DND-41 (cell line): ENCODE data around the gene SNX25.

ENCODE experiments used
- EZH2 ChIP-seq: IDR thresholded peaks from 3 replicates; pipeline ENCODE4 v1.6.1; 2012; ENCODE audit warnings: borderline replicate concordance, low read depth, mild to moderate bottlenecking, moderate library complexity, low read length, inconsistent platforms; ENCODE audit not compliant: severe bottlenecking
- TF ChIP-seq, protein P1 (sequence below): IDR thresholded peaks from 2 replicates; pipeline ENCODE4 v1.5.1; 2012; ENCODE audit warnings: borderline replicate concordance, low read length, moderate library complexity, mild to moderate bottlenecking; ENCODE audit not compliant: poor library complexity, severe bottlenecking; ENCODE audit errors: extremely low read depth

GRCh38 chr4:185183622-185184281 is 25.6 kb upstream of the SNX25 start:
- TF ChIP-seq, protein P1, sequence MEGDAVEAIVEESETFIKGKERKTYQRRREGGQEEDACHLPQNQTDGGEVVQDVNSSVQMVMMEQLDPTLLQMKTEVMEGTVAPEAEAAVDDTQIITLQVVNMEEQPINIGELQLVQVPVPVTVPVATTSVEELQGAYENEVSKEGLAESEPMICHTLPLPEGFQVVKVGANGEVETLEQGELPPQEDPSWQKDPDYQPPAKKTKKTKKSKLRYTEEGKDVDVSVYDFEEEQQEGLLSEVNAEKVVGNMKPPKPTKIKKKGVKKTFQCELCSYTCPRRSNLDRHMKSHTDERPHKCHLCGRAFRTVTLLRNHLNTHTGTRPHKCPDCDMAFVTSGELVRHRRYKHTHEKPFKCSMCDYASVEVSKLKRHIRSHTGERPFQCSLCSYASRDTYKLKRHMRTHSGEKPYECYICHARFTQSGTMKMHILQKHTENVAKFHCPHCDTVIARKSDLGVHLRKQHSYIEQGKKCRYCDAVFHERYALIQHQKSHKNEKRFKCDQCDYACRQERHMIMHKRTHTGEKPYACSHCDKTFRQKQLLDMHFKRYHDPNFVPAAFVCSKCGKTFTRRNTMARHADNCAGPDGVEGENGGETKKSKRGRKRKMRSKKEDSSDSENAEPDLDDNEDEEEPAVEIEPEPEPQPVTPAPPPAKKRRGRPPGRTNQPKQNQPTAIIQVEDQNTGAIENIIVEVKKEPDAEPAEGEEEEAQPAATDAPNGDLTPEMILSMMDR = peak; percentile 79
- TF ChIP-seq EZH2 = no peak
